Glutamatergic neuron (in vitro differentiated cells): ENCODE results near the gene CSRP3. TPM values are rescaled to one million over a fixed set of nuclear protein-coding genes. Genes with fewer than 3 reads are reported as not detected.

Experiments used
- DNase-seq: peaks from one replicate; pipeline ENCODE4 v3.0.0; 2022
- H3K27ac Mint-ChIP-seq: one replicate; pipeline ENCODE4 v1.8.0; 2020; ENCODE audit warnings: mild to moderate bottlenecking, mixed read lengths, inconsistent platforms; ENCODE audit not compliant: unreplicated experiment
- H3K27me3 Mint-ChIP-seq: one replicate; pipeline ENCODE4 v1.8.0; 2020; ENCODE audit warnings: mild to moderate bottlenecking, moderate library complexity, mixed read lengths, inconsistent platforms; ENCODE audit not compliant: unreplicated experiment
- H3K36me3 Mint-ChIP-seq: one replicate; pipeline ENCODE4 v1.8.0; 2020; ENCODE audit warnings: mild to moderate bottlenecking, mixed read lengths, inconsistent platforms; ENCODE audit not compliant: unreplicated experiment
- H3K4me1 Mint-ChIP-seq: one replicate; pipeline ENCODE4 v1.8.0; 2020; ENCODE audit warnings: mild to moderate bottlenecking, low read depth, mixed read lengths, inconsistent platforms; ENCODE audit not compliant: unreplicated experiment
- H3K4me3 Mint-ChIP-seq: one replicate; pipeline ENCODE4 v1.8.0; 2020; ENCODE audit warnings: mild to moderate bottlenecking, mixed read lengths, inconsistent platforms; ENCODE audit not compliant: unreplicated experiment
- H3K9me3 Mint-ChIP-seq: one replicate; pipeline ENCODE4 v1.8.0; 2020; ENCODE audit warnings: mild to moderate bottlenecking, moderate library complexity, mixed read lengths, inconsistent platforms; ENCODE audit not compliant: unreplicated experiment
- CTCF ChIP-seq: fragments of 200-600 bp; sonication (generic); IDR thresholded peaks from one replicate; pipeline ENCODE4 v1.5.0; 2021; ENCODE audit not compliant: partially characterized antibody, unreplicated experiment
- total RNA-seq: library from RNA; stranded (reverse); fragmentation: NEBNext Ultra II Directional; extraction: Animal tissue kit (Norgen Biotek cat#: 25700); gene quantifications from one replicate; pipeline ENCODE4 v1.2.1, GENCODE V29; 2021; ENCODE audit not compliant: unreplicated experiment

Gene CSRP3
- total RNA-seq, 1 donor from 2014 or later, result not detected

GRCh38 chr11:19218786-19219460, 17.1 kb upstream of the CSRP3 start:
- Mint-ChIP-seq H3K4me3 (no peak overlapping the region), H3K27me3 (no peaks in the 10 kb centered on the region), H3K36me3 (no peaks in the 10 kb centered on the region), H3K4me1 (no peaks in the 10 kb centered on the region), H3K27ac (no peak overlapping the region), H3K9me3 (no peaks in the 10 kb centered on the region)
- no peak for TF ChIP-seq CTCF
- no peak for DNase-seq

GRCh38 chr11:19218216-19218615, 16.4 kb upstream of the CSRP3 start:
- no peak for TF ChIP-seq CTCF
- Mint-ChIP-seq H3K9me3 (no peaks in the 10 kb centered on the region), H3K4me3 (no peak overlapping the region), H3K36me3 (no peaks in the 10 kb centered on the region), H3K27ac (no peak overlapping the region), H3K27me3 (no peaks in the 10 kb centered on the region), H3K4me1 (no peaks in the 10 kb centered on the region)
- DNase-seq, result no peak

- no peak for DNase-seq
- no peaks in the 10 kb centered on the region for H3K27me3 Mint-ChIP-seq
- H3K36me3 Mint-ChIP-seq, result no peaks in the 10 kb centered on the region
- H3K4me1 Mint-ChIP-seq, result no peaks in the 10 kb centered on the region
- no peak overlapping the region for H3K4me3 Mint-ChIP-seq
- no peaks in the 10 kb centered on the region for H3K9me3 Mint-ChIP-seq
- no peak overlapping the region for H3K27ac Mint-ChIP-seq
- TF ChIP-seq CTCF, result no peak
These were observed 15.1 kb upstream of the CSRP3 start for GRCh38 chr11:19216709-19217374.

GRCh38 chr11:19216021-19216420, 14.2 kb upstream of the CSRP3 start:
- Mint-ChIP-seq H3K4me1 (no peaks in the 10 kb centered on the region), H3K27me3 (no peaks in the 10 kb centered on the region), H3K27ac (no peak overlapping the region), H3K4me3 (no peak overlapping the region), H3K9me3 (no peaks in the 10 kb centered on the region), H3K36me3 (no peaks in the 10 kb centered on the region)
- no peak for TF ChIP-seq CTCF
- no peak for DNase-seq

GRCh38 chr11:19209617-19210370, 8.0 kb upstream of the CSRP3 start:
- H3K36me3 Mint-ChIP-seq, result no peaks in the 10 kb centered on the region
- H3K4me3 Mint-ChIP-seq, result no peak overlapping the region
- H3K9me3 Mint-ChIP-seq, result no peaks in the 10 kb centered on the region
- H3K4me1 Mint-ChIP-seq, result no peaks in the 10 kb centered on the region
- H3K27ac Mint-ChIP-seq, result no peak overlapping the region
- no peaks in the 10 kb centered on the region for H3K27me3 Mint-ChIP-seq
- no peak for TF ChIP-seq CTCF
- DNase-seq, result no peak
